ENCODE measurements around the gene GTF2IRD1. TPM values are rescaled to one million over a fixed set of nuclear protein-coding genes. Genes with fewer than 3 reads are reported as not detected.
"Not testable (repeated sequence)": the region's sequence is repeated elsewhere in the genome, so short reads cannot be mapped to it uniquely, and the experiment has no call there.

The GTF2IRD1 gene
- total RNA-seq, 1 experiment from 2014 or later: 54.0 TPM

DNA sequence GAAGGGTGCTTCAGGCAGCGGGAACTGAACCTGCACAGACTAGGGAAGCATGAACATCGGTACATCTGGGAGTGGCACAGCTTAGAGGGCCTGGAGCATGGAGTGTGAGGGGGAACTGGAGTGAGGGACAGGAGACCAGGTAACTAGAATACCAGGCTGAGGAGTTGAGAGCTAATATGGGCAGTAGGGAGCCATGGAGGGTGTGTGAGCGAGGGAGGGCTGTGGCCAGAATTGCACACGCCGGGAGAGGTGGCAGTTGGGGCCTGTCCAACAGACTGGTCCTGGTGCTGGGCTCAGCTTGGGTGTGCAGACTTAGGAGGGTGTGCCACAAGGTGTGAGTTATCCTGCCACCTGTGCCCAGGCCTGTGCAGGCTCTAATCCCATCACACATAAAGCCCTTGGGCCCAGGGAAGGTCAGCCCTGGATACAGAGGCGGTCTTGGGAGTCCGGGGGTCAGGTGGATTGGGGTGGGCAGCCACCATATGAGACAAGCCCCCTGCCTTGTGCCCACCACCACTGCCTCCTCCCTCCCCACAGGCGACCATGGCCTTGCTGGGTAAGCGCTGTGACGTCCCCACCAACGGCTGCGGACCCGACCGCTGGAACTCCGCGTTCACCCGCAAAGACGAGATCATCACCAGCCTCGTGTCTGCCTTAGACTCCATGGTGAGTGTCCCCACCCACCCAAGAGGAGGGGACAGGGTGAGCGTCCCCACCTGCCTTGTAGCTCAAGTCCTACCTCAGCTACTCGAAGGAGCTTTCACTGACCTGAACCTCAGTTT lies 54.0 kb downstream of the GTF2IRD1 start:
- TF ChIP-seq POLR2AphosphoS5 (IDR thresholded peaks at IDR 0.05; ENCODE audit: low read depth, low read length) (no peak), TCF7L2 (IDR thresholded peaks at IDR 0.05; ENCODE audit: low read depth, low read length) (no peak), SIN3A (IDR thresholded peaks at IDR 0.05; ENCODE audit: borderline replicate concordance, insufficient read depth, low read depth, low read length) (no peak)
- TF ChIP-seq, protein P1, sequence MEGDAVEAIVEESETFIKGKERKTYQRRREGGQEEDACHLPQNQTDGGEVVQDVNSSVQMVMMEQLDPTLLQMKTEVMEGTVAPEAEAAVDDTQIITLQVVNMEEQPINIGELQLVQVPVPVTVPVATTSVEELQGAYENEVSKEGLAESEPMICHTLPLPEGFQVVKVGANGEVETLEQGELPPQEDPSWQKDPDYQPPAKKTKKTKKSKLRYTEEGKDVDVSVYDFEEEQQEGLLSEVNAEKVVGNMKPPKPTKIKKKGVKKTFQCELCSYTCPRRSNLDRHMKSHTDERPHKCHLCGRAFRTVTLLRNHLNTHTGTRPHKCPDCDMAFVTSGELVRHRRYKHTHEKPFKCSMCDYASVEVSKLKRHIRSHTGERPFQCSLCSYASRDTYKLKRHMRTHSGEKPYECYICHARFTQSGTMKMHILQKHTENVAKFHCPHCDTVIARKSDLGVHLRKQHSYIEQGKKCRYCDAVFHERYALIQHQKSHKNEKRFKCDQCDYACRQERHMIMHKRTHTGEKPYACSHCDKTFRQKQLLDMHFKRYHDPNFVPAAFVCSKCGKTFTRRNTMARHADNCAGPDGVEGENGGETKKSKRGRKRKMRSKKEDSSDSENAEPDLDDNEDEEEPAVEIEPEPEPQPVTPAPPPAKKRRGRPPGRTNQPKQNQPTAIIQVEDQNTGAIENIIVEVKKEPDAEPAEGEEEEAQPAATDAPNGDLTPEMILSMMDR (IDR thresholded peaks at IDR 0.05): no peak
- TF ChIP-seq, protein P2, sequence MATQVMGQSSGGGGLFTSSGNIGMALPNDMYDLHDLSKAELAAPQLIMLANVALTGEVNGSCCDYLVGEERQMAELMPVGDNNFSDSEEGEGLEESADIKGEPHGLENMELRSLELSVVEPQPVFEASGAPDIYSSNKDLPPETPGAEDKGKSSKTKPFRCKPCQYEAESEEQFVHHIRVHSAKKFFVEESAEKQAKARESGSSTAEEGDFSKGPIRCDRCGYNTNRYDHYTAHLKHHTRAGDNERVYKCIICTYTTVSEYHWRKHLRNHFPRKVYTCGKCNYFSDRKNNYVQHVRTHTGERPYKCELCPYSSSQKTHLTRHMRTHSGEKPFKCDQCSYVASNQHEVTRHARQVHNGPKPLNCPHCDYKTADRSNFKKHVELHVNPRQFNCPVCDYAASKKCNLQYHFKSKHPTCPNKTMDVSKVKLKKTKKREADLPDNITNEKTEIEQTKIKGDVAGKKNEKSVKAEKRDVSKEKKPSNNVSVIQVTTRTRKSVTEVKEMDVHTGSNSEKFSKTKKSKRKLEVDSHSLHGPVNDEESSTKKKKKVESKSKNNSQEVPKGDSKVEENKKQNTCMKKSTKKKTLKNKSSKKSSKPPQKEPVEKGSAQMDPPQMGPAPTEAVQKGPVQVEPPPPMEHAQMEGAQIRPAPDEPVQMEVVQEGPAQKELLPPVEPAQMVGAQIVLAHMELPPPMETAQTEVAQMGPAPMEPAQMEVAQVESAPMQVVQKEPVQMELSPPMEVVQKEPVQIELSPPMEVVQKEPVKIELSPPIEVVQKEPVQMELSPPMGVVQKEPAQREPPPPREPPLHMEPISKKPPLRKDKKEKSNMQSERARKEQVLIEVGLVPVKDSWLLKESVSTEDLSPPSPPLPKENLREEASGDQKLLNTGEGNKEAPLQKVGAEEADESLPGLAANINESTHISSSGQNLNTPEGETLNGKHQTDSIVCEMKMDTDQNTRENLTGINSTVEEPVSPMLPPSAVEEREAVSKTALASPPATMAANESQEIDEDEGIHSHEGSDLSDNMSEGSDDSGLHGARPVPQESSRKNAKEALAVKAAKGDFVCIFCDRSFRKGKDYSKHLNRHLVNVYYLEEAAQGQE (IDR thresholded peaks at IDR 0.05; ENCODE audit: insufficient read depth in 1 of 2, low read depth in 2 of 2, low read length in 1 of 2): no peak
- H3K9me3 ChIP-seq (ENCODE audit: control insufficient read depth, insufficient read depth, low read depth, low read length): no peaks in the 10 kb centered on the region
- no peak overlapping the region for H3K27ac ChIP-seq (ENCODE audit: low read length)
- BruUV-seq (replicated peaks): no TSS peak
- H3K36me3 ChIP-seq (ENCODE audit: control insufficient read depth, insufficient read depth, low read length): no peaks in the 10 kb centered on the region; the same call in 1 of the 2 replicates
- ATAC-seq (no peak), DNase-seq (ENCODE audit: low read depth, low spot score) (no peak)
- no peak overlapping the region for H3K4me3 ChIP-seq (ENCODE audit: low read depth in 2 of 2, low read length in 2 of 2)
- H3K4me1 ChIP-seq (ENCODE audit: control insufficient read depth, insufficient read depth, low read length): no peaks in the 10 kb centered on the region
- intact Hi-C loops (cut with micrococcal nuclease; ENCODE audit: unreplicated experiment): no loop called here
- no peaks in the 10 kb centered on the region for H3K27me3 ChIP-seq (ENCODE audit: control insufficient read depth, insufficient read depth, low read length)
- ChIA-PET POLR2A (no interaction called here), CTCF (no interaction called here)
- in situ Hi-C loops (cut with HindIII; ENCODE audit: low pct_unique_long_range_greater_than_20kb, low sequenced_read_pairs): no loop called here

DNA sequence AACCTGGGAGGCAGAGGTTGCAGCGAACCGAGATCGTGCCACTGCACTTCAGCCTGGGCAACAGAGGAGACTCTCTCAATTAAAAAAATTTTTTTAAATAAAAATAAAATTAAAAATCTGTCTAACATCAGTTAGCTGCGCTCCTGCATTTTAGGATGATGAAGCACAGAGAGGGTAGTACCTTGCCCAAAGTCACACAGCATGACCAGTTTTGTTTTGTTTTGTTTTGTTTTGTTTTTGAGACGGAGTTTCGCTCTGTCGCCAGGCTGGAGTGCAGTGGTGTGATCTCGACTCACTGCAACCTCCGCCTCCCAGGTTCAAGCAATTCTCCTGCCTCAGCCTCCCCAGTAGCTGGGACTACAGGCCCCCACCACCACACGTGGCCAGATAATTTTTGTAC lies 55.7 kb downstream of the GTF2IRD1 start:
- H3K27me3 ChIP-seq (ENCODE audit: control insufficient read depth, insufficient read depth, low read length); H3K4me1 ChIP-seq (ENCODE audit: control insufficient read depth, insufficient read depth, low read length); DNase-seq (ENCODE audit: low read depth, low spot score); H3K9me3 ChIP-seq (ENCODE audit: control insufficient read depth, insufficient read depth, low read depth, low read length); BruUV-seq (replicated peaks); H3K36me3 ChIP-seq (ENCODE audit: control insufficient read depth, insufficient read depth, low read length); in situ Hi-C loops (cut with HindIII; ENCODE audit: low pct_unique_long_range_greater_than_20kb, low sequenced_read_pairs); intact Hi-C loops (cut with micrococcal nuclease; ENCODE audit: unreplicated experiment); CTCF ChIA-PET; H3K4me3 ChIP-seq (ENCODE audit: low read depth in 2 of 2, low read length in 2 of 2); H3K27ac ChIP-seq (ENCODE audit: low read length); ATAC-seq; POLR2A ChIA-PET: not testable (repeated sequence)

DNA sequence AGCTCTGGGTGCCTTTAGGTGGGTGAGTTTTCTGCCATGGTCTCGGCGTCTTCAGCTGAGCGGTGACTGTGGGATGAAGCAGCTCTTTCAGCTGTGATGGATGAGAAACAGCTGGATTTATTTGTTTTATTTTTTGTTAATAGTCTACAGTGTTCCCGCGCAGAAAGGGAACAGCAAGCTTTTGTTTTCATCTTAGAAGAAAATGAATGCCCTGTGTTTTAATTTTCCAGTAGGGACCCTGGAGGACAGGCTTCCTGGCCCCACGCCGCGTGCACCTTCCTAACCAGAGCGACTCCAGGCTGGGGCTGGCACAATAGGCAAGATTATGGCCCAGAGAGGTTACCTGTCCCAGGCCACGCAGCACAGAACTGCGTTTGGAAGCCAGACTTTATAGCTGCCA lies 57.6 kb downstream of the GTF2IRD1 start:
- DNase-seq (ENCODE audit: low read depth, low spot score) (no peak), ATAC-seq (no peak)
- intact Hi-C loops (cut with micrococcal nuclease; ENCODE audit: unreplicated experiment) (no loop called here), in situ Hi-C loops (cut with HindIII; ENCODE audit: low pct_unique_long_range_greater_than_20kb, low sequenced_read_pairs) (no loop called here)
- Histone ChIP-seq H3K4me1 (ENCODE audit: control insufficient read depth, insufficient read depth, low read length) (no peaks in the 10 kb centered on the region), H3K27ac (ENCODE audit: low read length) (no peak overlapping the region), H3K4me3 (ENCODE audit: low read depth in 2 of 2, low read length in 2 of 2) (no peak overlapping the region), H3K9me3 (ENCODE audit: control insufficient read depth, insufficient read depth, low read depth, low read length) (no peaks in the 10 kb centered on the region), H3K27me3 (ENCODE audit: control insufficient read depth, insufficient read depth, low read length) (no peaks in the 10 kb centered on the region), H3K36me3 (ENCODE audit: control insufficient read depth, insufficient read depth, low read length) (no peaks in the 10 kb centered on the region; the same call in 1 of the 2 replicates)
- TF ChIP-seq, protein P1 (IDR thresholded peaks at IDR 0.05): no peak
- TF ChIP-seq POLR2AphosphoS5 (IDR thresholded peaks at IDR 0.05; ENCODE audit: low read depth, low read length) (no peak), SIN3A (IDR thresholded peaks at IDR 0.05; ENCODE audit: borderline replicate concordance, insufficient read depth, low read depth, low read length) (no peak), TCF7L2 (IDR thresholded peaks at IDR 0.05; ENCODE audit: low read depth, low read length) (no peak)
- TF ChIP-seq, protein P2 (IDR thresholded peaks at IDR 0.05; ENCODE audit: insufficient read depth in 1 of 2, low read depth in 2 of 2, low read length in 1 of 2): no peak
- BruUV-seq (replicated peaks): no TSS peak
- ChIA-PET POLR2A (no interaction called here), CTCF (no interaction called here)
